Measurements from ENCODE around the gene SEMA3D. TPM values are rescaled to one million over a fixed set of nuclear protein-coding genes. Genes with fewer than 3 reads are reported as not detected.

SEMA3D gene
- total and polyA plus RNA-seq, 9 of the 15 experiments (the other 6 are each of a cell fraction or from before 2014, with no cell fraction given): 0.01 to 0.10 (median 0.04) TPM; not detected in 1

- 0% methylated on average over 1 of the region's 1 CpG for WGBS (ENCODE audit: insufficient coverage, low coverage, missing lambda C conversion rate)
- no TSS peak for BruUV-seq (replicated peaks)
- H3K9me3 ChIP-seq (replicated peaks; ENCODE audit: control insufficient read depth, insufficient read depth, low read depth, low read length): no peaks in the 10 kb centered on the region
- ChIA-PET POLR2A (no interaction called here), CTCF (ENCODE audit: low intra/inter-chr PET ratio) (no interaction called here)
- no peaks in the 10 kb centered on the region for H3K4me1 ChIP-seq (replicated peaks in 1 of 2; ENCODE audit: control insufficient read depth in 2 of 2, insufficient read depth in 2 of 2, low read length in 2 of 2)
- no peaks in the 10 kb centered on the region for H3K27me3 ChIP-seq (ENCODE audit: control insufficient read depth in 2 of 2, insufficient read depth in 2 of 2, low read length in 2 of 2)
- no peaks in the 10 kb centered on the region for H3K9me1 ChIP-seq (ENCODE audit: control insufficient read depth, insufficient read depth, low read length)
- in situ Hi-C loops (cut with MboI) (no loop called here), intact Hi-C loops (cut with micrococcal nuclease) (no loop called here)
- no peaks in the 10 kb centered on the region for H3K36me3 ChIP-seq (ENCODE audit: control insufficient read depth, insufficient read depth, low read length)
- DNase-seq (ENCODE audit: extremely low read depth in 1 of 4, low spot score in 3 of 4): no peak
- H3K79me2 ChIP-seq (ENCODE audit: control insufficient read depth, insufficient read depth, low read length): no peaks in the 10 kb centered on the region
- H2AFZ ChIP-seq (ENCODE audit: low read depth, low read length): no peak overlapping the region
- FAIRE-seq: no peak
- no peak overlapping the region for H3K9ac ChIP-seq (ENCODE audit: insufficient read depth in 1 of 2, low read depth in 2 of 2, low read length in 2 of 2)
- no peak overlapping the region for H3K4me2 ChIP-seq (ENCODE audit: insufficient read depth, low read length)
- H4K20me1 ChIP-seq (replicated peaks; ENCODE audit: control insufficient read depth, insufficient read depth, low read length): no peaks in the 10 kb centered on the region
- no peak for ATAC-seq
- H3K27ac ChIP-seq (ENCODE audit: extremely low read depth, low read depth, low read length): no peak overlapping the region
- TF ChIP-seq KAT2B (IDR thresholded peaks at IDR 0.05; ENCODE audit: low read depth, low read length): no peak
- no peak for TF ChIP-seq BDP1 (IDR thresholded peaks at IDR 0.05; ENCODE audit: insufficient read depth, insufficient read length)
- TF ChIP-seq SETDB1 (IDR thresholded peaks at IDR 0.05; ENCODE audit: low read length): no peak
- no peak for TF ChIP-seq FOXM1 (IDR thresholded peaks at IDR 0.05; ENCODE audit: low read depth)
- TF ChIP-seq FOXM1 (CRISPR knock-in tag; IDR thresholded peaks at IDR 0.05; ENCODE audit: low read depth): no peak
- TF ChIP-seq CCAR2 (IDR thresholded peaks at IDR 0.05; ENCODE audit: low read depth, low read length): no peak
- TF ChIP-seq TEAD1 (CRISPR knock-in tag; IDR thresholded peaks at IDR 0.05): no peak
- no peak for TF ChIP-seq SMARCA4 (IDR thresholded peaks at IDR 0.05)
- TF ChIP-seq CTCFL (IDR thresholded peaks at IDR 0.05; ENCODE audit: borderline replicate concordance, insufficient read depth, low read depth, low read length, poor library complexity, severe bottlenecking): no peak
- no peak for TF ChIP-seq ZBTB1 (CRISPR knock-in tag; IDR thresholded peaks at IDR 0.05; ENCODE audit: borderline replicate concordance, low read depth)
- TF ChIP-seq ZNF766 (CRISPR knock-in tag; conservative IDR thresholded peaks at IDR 0.05): no peak
- no peak for TF ChIP-seq STAT5B (CRISPR knock-in tag; IDR thresholded peaks at IDR 0.05)
- TF ChIP-seq RUNX1 (IDR thresholded peaks at IDR 0.05; ENCODE audit: low read depth): no peak
- TF ChIP-seq SRF (CRISPR knock-in tag; IDR thresholded peaks at IDR 0.05): no peak
- TF ChIP-seq HNRNPUL1 (IDR thresholded peaks at IDR 0.05; ENCODE audit: low read length): no peak
- no peak for TF ChIP-seq MLLT1 (IDR thresholded peaks at IDR 0.05)
- no peak for TF ChIP-seq ETV1 (tag; conservative IDR thresholded peaks at IDR 0.05; ENCODE audit: low read depth)
- no peak overlapping the region for H3K4me3 ChIP-seq
Observed at GRCh38 chr7:85067371-85067770, 119.5 kb downstream of the SEMA3D start.

Measured in K562 (cell line).